Neural cell (in vitro differentiated cells): Measurements from ENCODE around the gene DENND6A. TPM values are rescaled to one million over a fixed set of nuclear protein-coding genes. Genes with fewer than 3 reads are reported as not detected.

ENCODE experiments used
- H2AFZ ChIP-seq: fragments of 200-600, 300-800 bp; sonication (generic), shearing (Covaris generic); 2 replicates; pipeline ENCODE4 v1.6.0; 2014; ENCODE audit warnings: low read depth, mild to moderate bottlenecking, antibody characterized with exemption, low read length, moderate library complexity
- H3F3A ChIP-seq: fragments of 200-600 bp; shearing (Covaris generic); 2 replicates; pipeline ENCODE4 v1.6.1; 2016; ENCODE audit warnings: mild to moderate bottlenecking, moderate library complexity, mixed read lengths, antibody characterized with exemption, low read length; ENCODE audit not compliant: insufficient read depth, poor library complexity, severe bottlenecking
- H3K27ac ChIP-seq: fragments of 200-600, 300-800 bp; sonication (generic), shearing (Covaris generic); 2 replicates; pipeline ENCODE4 v1.5.1; 2014; ENCODE audit warnings: mild to moderate bottlenecking, low read length, moderate library complexity
- H3K27me3 ChIP-seq: fragments of 300-800, 200-600 bp; sonication (generic), shearing (Covaris generic); 2 replicates; pipeline ENCODE4 v1.6.0; 2014; ENCODE audit warnings: mild to moderate bottlenecking, low read depth, low read length, moderate library complexity; ENCODE audit not compliant: insufficient read depth
- H3K36me3 ChIP-seq: fragments of 300-800, 200-600 bp; sonication (generic), shearing (Covaris generic); 2 replicates; pipeline ENCODE4 v1.5.1; 2014; ENCODE audit warnings: mild to moderate bottlenecking, antibody characterized with exemption, low read length, moderate library complexity; ENCODE audit not compliant: insufficient read depth
- H3K4me2 ChIP-seq: fragments of 300-800, 200-600 bp; sonication (generic), shearing (Covaris generic); 2 replicates; pipeline ENCODE4 v1.6.0; 2014; ENCODE audit warnings: mild to moderate bottlenecking, low read length
- H3K4me3 ChIP-seq: fragments of 300-800, 200-600 bp; sonication (generic), shearing (Covaris generic); 2 replicates; pipeline ENCODE4 v1.5.1; 2014; ENCODE audit warnings: mild to moderate bottlenecking, low read length, moderate library complexity
- H3K79me2 ChIP-seq: fragments of 200-600 bp; shearing (Covaris generic); replicated peaks from 2 replicates; pipeline ENCODE4 v1.6.0; 2014; ENCODE audit warnings: mild to moderate bottlenecking, low read length, moderate library complexity; ENCODE audit not compliant: insufficient read depth
- H3K9ac ChIP-seq: fragments of 300-800, 200-600 bp; sonication (generic), shearing (Covaris generic); 2 replicates; pipeline ENCODE4 v1.6.1; 2016; ENCODE audit warnings: mild to moderate bottlenecking, low read length, mixed read lengths
- H3K9me2 ChIP-seq: fragments of 200-600 bp; shearing (Covaris generic); 2 replicates; pipeline ENCODE4 v1.6.1; 2016; ENCODE audit warnings: mild to moderate bottlenecking, low read length, mixed read lengths; ENCODE audit not compliant: insufficient read depth
- H3K9me3 ChIP-seq: fragments of 200-600, 300-800 bp; sonication (generic), shearing (Covaris generic); 2 replicates; pipeline ENCODE4 v1.6.1; 2016; ENCODE audit warnings: mild to moderate bottlenecking, mixed run types, low read length, moderate library complexity, mixed read lengths
- H4K20me1 ChIP-seq: fragments of 200-600 bp; shearing (Covaris generic); 2 replicates; pipeline ENCODE4 v1.6.1; 2016; ENCODE audit warnings: mild to moderate bottlenecking, mixed run types; ENCODE audit not compliant: insufficient read depth
- EP300 ChIP-seq: fragments of 450-650 bp; conservative IDR thresholded peaks from 2 replicates; pipeline ENCODE4 v1.6.1; 2014; ENCODE audit warnings: antibody characterized with exemption, mild to moderate bottlenecking, moderate library complexity; ENCODE audit not compliant: poor library complexity, severe bottlenecking
- EZH2 ChIP-seq: fragments of 200-600, 300-800 bp; shearing (Covaris generic), sonication (generic); IDR thresholded peaks from 2 replicates; pipeline ENCODE4 v1.6.1; 2014; ENCODE audit warnings: antibody characterized with exemption, low read length, borderline replicate concordance, mild to moderate bottlenecking; ENCODE audit not compliant: insufficient read depth, poor library complexity, severe bottlenecking
- MXI1 ChIP-seq: fragments of 450-650 bp; conservative IDR thresholded peaks from 2 replicates; pipeline ENCODE4 v1.6.1; 2014; ENCODE audit warnings: antibody characterized with exemption, mild to moderate bottlenecking; ENCODE audit not compliant: poor library complexity, severe bottlenecking
- POLR2AphosphoS5 ChIP-seq: IDR thresholded peaks from 2 replicates; pipeline ENCODE4 v1.6.1; 2012
- RAD21 ChIP-seq: fragments of 450-650 bp; conservative IDR thresholded peaks from 2 replicates; pipeline ENCODE4 v1.6.1; 2014; ENCODE audit warnings: antibody characterized with exemption, mild to moderate bottlenecking, moderate library complexity
- SMC3 ChIP-seq: fragments of 450-650 bp; conservative IDR thresholded peaks from 2 replicates; pipeline ENCODE4 v1.6.1; 2014; ENCODE audit warnings: antibody characterized with exemption, mild to moderate bottlenecking, moderate library complexity; ENCODE audit not compliant: poor library complexity
- TAF1 ChIP-seq: IDR thresholded peaks from 2 replicates; pipeline ENCODE4 v1.6.1; 2012; ENCODE audit warnings: low read depth
- polyA plus RNA-seq: library from polyadenylated mRNA; depleted of rRNA; stranded (reverse); fragments of >200 nt; gene quantifications from 2 replicates; pipeline ENCODE4 v1.2.3, GENCODE V29; 2014
- TF ChIP-seq, protein P1 (sequence below): fragments of 450-650 bp; IDR thresholded peaks from 2 replicates; pipeline ENCODE4 v1.5.1; 2014; ENCODE audit warnings: antibody characterized with exemption, mild to moderate bottlenecking, moderate library complexity; ENCODE audit not compliant: poor library complexity, severe bottlenecking
- TF ChIP-seq, protein P2 (sequence below): IDR thresholded peaks from 2 replicates; pipeline ENCODE4 v1.6.1; 2012; ENCODE audit warnings: borderline replicate concordance

The DENND6A gene
- polyA plus RNA-seq, 1 donor from 2014 or later = 24.0 TPM

DNA sequence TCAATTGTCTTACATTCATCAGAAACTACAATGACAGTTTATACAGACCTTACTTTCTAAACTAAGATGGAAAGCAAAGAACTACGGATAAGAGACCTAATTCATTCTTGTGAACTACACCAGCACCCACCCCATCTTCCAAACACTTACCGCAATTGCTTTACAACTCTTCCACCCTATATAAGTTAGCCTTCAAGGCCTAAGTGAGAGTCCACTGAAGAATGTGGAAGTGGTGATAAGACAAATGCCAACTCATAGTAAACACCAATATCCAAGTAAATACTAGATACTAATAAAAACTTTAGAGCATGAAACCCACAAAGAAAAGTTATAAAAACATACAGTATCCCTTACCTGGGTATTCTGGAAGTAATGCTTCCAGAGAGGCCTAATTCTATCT is 109.3 kb downstream of the DENND6A start:
- no peaks in the 10 kb centered on the region for H4K20me1 ChIP-seq
- no peak overlapping the region for H3K4me2 ChIP-seq
- H3K9ac ChIP-seq = no peak overlapping the region
- TF ChIP-seq, protein P1, sequence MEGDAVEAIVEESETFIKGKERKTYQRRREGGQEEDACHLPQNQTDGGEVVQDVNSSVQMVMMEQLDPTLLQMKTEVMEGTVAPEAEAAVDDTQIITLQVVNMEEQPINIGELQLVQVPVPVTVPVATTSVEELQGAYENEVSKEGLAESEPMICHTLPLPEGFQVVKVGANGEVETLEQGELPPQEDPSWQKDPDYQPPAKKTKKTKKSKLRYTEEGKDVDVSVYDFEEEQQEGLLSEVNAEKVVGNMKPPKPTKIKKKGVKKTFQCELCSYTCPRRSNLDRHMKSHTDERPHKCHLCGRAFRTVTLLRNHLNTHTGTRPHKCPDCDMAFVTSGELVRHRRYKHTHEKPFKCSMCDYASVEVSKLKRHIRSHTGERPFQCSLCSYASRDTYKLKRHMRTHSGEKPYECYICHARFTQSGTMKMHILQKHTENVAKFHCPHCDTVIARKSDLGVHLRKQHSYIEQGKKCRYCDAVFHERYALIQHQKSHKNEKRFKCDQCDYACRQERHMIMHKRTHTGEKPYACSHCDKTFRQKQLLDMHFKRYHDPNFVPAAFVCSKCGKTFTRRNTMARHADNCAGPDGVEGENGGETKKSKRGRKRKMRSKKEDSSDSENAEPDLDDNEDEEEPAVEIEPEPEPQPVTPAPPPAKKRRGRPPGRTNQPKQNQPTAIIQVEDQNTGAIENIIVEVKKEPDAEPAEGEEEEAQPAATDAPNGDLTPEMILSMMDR = no peak
- TF ChIP-seq POLR2AphosphoS5 (no peak), EZH2 (no peak), MXI1 (no peak), RAD21 (no peak), EP300 (no peak), SMC3 (no peak), TAF1 (no peak)
- TF ChIP-seq, protein P2, sequence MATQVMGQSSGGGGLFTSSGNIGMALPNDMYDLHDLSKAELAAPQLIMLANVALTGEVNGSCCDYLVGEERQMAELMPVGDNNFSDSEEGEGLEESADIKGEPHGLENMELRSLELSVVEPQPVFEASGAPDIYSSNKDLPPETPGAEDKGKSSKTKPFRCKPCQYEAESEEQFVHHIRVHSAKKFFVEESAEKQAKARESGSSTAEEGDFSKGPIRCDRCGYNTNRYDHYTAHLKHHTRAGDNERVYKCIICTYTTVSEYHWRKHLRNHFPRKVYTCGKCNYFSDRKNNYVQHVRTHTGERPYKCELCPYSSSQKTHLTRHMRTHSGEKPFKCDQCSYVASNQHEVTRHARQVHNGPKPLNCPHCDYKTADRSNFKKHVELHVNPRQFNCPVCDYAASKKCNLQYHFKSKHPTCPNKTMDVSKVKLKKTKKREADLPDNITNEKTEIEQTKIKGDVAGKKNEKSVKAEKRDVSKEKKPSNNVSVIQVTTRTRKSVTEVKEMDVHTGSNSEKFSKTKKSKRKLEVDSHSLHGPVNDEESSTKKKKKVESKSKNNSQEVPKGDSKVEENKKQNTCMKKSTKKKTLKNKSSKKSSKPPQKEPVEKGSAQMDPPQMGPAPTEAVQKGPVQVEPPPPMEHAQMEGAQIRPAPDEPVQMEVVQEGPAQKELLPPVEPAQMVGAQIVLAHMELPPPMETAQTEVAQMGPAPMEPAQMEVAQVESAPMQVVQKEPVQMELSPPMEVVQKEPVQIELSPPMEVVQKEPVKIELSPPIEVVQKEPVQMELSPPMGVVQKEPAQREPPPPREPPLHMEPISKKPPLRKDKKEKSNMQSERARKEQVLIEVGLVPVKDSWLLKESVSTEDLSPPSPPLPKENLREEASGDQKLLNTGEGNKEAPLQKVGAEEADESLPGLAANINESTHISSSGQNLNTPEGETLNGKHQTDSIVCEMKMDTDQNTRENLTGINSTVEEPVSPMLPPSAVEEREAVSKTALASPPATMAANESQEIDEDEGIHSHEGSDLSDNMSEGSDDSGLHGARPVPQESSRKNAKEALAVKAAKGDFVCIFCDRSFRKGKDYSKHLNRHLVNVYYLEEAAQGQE = no peak
- no peaks in the 10 kb centered on the region for H3K27me3 ChIP-seq
- H2AFZ ChIP-seq = no peak overlapping the region
- H3K79me2 ChIP-seq = peaks cover 47% of the 10 kb centered on the region
- no peak overlapping the region for H3K27ac ChIP-seq
- H3K36me3 ChIP-seq = no peaks in the 10 kb centered on the region
- no peaks in the 10 kb centered on the region for H3K9me3 ChIP-seq
- H3K4me3 ChIP-seq = no peak overlapping the region
- H3F3A ChIP-seq = no peaks in the 10 kb centered on the region
- H3K9me2 ChIP-seq = no peaks in the 10 kb centered on the region

DNA sequence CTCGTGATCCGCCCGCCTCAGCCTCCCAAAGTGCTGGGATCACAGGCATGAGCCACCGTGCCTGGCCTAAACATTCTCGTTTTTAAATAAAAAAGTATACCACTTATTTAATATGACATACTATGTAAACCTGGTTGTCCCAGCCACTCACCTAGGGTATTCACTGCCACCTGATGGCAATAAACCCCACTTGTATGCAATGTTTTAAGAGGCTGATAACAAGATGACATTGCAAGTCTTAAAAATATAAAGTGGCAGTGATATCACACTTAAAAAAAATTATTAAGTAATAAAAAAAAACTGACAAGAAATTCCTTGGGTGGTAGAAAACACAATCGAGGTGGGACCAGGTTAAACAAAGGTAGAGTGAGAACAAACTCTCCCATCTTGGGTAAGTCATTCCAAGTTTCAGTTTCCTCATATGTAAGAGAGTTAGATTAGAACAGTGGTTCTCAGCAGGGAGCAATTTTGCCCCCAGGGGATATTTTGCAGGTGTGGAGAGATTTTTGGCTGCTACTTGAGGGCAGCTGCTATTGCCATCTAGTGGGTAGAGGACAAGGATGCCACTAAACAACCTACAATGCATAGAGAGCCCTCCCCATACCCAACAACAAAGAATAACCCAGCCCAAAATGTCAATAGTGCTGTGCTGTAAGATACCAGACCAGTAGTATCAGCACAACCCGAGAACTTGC is 110.3 kb downstream of the DENND6A start:
- H3K4me3 ChIP-seq = no peak overlapping the region
- no peak overlapping the region for H3K4me2 ChIP-seq
- H3K79me2 ChIP-seq = peaks cover 42% of the 10 kb centered on the region
- H3K36me3 ChIP-seq = no peaks in the 10 kb centered on the region
- no peak for TF ChIP-seq SMC3
- TF ChIP-seq EP300 = no peak
- TF ChIP-seq RAD21 = no peak
- peaks cover under 1% of the 10 kb centered on the region for H4K20me1 ChIP-seq
- H3K27me3 ChIP-seq = no peaks in the 10 kb centered on the region
- no peak overlapping the region for H3K9ac ChIP-seq
- H2AFZ ChIP-seq = no peak overlapping the region
- H3K9me3 ChIP-seq = no peaks in the 10 kb centered on the region
- H3K27ac ChIP-seq = no peak overlapping the region
- H3K9me2 ChIP-seq = no peaks in the 10 kb centered on the region
- no peaks in the 10 kb centered on the region for H3F3A ChIP-seq
